Measurements from ENCODE around the gene ID3. TPM values are rescaled to one million over a fixed set of nuclear protein-coding genes. Genes with fewer than 3 reads are reported as not detected.

Gene ID3
- total and polyA plus RNA-seq, 9 of the 15 experiments (the other 6 are each of a cell fraction or from before 2014, with no cell fraction given), result 6.8 to 59.8 (median 23.5) TPM

DNA sequence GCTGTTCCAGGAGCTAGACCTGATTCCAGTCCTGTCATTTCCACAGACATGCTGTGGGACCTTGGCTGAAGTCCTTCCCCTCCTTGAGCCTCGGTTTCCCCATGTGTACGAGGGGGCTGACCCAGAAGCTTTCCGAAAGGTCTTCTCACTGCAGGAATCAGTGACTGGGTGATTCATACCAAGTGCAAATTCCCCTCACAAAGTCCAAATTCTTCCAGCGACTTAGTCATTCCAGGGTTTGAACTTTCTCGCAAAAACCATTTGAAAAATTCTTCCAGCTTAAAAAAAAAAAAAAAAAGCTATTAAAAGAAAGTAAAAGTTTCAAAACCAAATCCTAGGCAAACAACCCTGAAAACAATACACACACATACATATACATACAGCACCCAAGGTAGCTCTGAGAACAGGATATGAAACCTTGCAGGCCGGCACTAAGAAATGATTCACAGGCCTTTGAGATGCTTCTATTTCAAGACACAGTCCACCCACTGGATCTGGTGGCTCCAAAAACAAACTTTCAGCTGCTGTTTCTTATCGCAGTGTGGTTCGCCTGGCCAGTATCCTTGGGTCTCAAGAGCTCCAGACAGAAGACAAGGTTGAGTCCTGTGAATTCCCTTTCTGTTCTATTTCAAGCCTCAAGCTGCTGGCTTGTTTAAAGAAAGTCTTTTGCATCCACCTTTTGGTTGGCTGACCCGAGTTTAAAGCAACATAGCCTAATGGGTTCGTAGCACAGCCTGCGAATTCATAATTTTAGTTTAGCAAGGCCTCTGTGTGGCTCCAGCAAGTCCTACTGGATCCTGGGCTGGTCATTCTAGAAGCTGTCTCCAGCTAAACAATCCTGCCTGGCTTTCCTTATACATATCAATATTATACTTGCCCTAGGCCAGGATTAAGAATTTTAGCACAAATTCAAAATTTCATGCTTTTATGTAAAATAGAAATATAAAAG is 18.0 kb upstream of the ID3 start (continued):
- TF ChIP-seq DPF2 (IDR thresholded peaks at IDR 0.05) (peak; percentile 67), NRF1 (conservative IDR thresholded peaks at IDR 0.05 in 1 of 2, IDR thresholded peaks at IDR 0.05 in 1 of 2) (no peak), ZNF668 (CRISPR knock-in tag; IDR thresholded peaks at IDR 0.05) (no peak), GTF2E2 (tag; IDR thresholded peaks at IDR 0.05) (0 out of 2 replicates have a peak, but pooled peaks have one; percentile 46), ZNF253 (CRISPR knock-in tag; conservative IDR thresholded peaks at IDR 0.05) (no peak), HCFC1 (IDR thresholded peaks at IDR 0.05; ENCODE audit: low read depth, low read length) (no peak)

DNA sequence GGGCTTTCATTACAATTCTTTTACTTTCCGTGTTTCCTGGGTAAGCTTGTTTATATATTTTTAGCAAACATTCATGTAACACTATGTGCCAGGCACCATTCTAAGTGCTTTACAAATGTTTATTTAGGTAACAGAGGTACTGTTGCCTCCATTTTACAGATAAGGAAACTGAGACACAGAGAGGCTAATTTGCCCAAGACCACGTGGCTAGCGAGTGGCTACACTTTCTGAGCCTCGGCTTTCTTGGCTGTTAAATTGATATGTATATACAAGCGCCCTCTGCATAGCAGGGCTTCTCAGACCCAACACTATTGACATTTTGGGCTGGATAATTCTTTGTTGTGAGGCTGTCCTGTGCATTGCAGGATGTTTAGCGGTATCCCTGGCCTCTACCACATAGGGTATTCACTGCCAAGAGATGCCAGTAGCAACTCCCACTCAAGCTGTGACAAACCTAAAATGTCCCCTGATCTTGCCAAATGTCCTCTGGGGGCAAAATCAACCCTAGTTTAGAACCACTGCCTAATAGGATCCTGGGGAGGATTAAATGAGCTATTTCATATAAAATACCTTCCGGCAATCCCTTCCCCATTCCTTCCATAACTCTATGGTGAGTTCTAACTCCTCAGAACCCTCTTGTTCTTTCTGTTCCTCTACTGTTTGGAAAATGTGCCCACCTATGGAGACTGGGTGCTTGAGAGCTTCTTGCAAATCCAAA is 17.2 kb upstream of the ID3 start:
- Histone ChIP-seq H3K4me3 (no peak overlapping the region), H3K9me1 (ENCODE audit: control insufficient read depth, insufficient read depth, low read length) (no peaks in the 10 kb centered on the region), H3K4me1 (replicated peaks in 1 of 2; ENCODE audit: control insufficient read depth in 2 of 2, insufficient read depth in 2 of 2, low read length in 2 of 2) (peaks cover 3 to 10% of the 10 kb centered on the region in 2 experiments), H3K79me2 (ENCODE audit: control insufficient read depth, insufficient read depth, low read length) (no peaks in the 10 kb centered on the region), H3K4me2 (ENCODE audit: insufficient read depth, low read length) (no peak overlapping the region), H3K27me3 (ENCODE audit: control insufficient read depth in 2 of 2, insufficient read depth in 2 of 2, low read length in 2 of 2) (no peaks in the 10 kb centered on the region; a peak in 1 of 5 replicates), H2AFZ (ENCODE audit: low read depth, low read length) (peak overlapping the region; percentile 64), H3K9ac (ENCODE audit: insufficient read depth in 1 of 2, low read depth in 2 of 2, low read length in 2 of 2) (no peak overlapping the region; a peak in 1 of 4 replicates), H3K36me3 (ENCODE audit: control insufficient read depth, insufficient read depth, low read length) (no peaks in the 10 kb centered on the region), H3K27ac (ENCODE audit: extremely low read depth, low read depth, low read length) (no peak overlapping the region), H4K20me1 (replicated peaks; ENCODE audit: control insufficient read depth, insufficient read depth, low read length) (no peaks in the 10 kb centered on the region), H3K9me3 (replicated peaks; ENCODE audit: control insufficient read depth, insufficient read depth, low read depth, low read length) (no peaks in the 10 kb centered on the region)
- 43% methylated on average over 7 of the region's 7 CpGs for WGBS (ENCODE audit: insufficient coverage, low coverage, missing lambda C conversion rate)
- BruUV-seq (replicated peaks), result no TSS peak
- 0 out of 3 replicates have a peak, but pooled peaks have one; percentile 10 for ATAC-seq
- ChIA-PET POLR2A (interaction anchor here (0.8 to 1.7 kb wide), 5 partner anchors 8 to 62 kb away, joined by 3 to 10 read pairs (median 5); no protein-coding TSS in a partner anchor), CTCF (ENCODE audit: low intra/inter-chr PET ratio) (no interaction called here)
- DNase-seq (ENCODE audit: extremely low read depth in 1 of 4, low spot score in 3 of 4), result no peak
- in situ Hi-C loops (cut with MboI), result no loop called here
- no peak for FAIRE-seq
- intact Hi-C loops (cut with micrococcal nuclease), result no loop called here
- TF ChIP-seq, protein P1, sequence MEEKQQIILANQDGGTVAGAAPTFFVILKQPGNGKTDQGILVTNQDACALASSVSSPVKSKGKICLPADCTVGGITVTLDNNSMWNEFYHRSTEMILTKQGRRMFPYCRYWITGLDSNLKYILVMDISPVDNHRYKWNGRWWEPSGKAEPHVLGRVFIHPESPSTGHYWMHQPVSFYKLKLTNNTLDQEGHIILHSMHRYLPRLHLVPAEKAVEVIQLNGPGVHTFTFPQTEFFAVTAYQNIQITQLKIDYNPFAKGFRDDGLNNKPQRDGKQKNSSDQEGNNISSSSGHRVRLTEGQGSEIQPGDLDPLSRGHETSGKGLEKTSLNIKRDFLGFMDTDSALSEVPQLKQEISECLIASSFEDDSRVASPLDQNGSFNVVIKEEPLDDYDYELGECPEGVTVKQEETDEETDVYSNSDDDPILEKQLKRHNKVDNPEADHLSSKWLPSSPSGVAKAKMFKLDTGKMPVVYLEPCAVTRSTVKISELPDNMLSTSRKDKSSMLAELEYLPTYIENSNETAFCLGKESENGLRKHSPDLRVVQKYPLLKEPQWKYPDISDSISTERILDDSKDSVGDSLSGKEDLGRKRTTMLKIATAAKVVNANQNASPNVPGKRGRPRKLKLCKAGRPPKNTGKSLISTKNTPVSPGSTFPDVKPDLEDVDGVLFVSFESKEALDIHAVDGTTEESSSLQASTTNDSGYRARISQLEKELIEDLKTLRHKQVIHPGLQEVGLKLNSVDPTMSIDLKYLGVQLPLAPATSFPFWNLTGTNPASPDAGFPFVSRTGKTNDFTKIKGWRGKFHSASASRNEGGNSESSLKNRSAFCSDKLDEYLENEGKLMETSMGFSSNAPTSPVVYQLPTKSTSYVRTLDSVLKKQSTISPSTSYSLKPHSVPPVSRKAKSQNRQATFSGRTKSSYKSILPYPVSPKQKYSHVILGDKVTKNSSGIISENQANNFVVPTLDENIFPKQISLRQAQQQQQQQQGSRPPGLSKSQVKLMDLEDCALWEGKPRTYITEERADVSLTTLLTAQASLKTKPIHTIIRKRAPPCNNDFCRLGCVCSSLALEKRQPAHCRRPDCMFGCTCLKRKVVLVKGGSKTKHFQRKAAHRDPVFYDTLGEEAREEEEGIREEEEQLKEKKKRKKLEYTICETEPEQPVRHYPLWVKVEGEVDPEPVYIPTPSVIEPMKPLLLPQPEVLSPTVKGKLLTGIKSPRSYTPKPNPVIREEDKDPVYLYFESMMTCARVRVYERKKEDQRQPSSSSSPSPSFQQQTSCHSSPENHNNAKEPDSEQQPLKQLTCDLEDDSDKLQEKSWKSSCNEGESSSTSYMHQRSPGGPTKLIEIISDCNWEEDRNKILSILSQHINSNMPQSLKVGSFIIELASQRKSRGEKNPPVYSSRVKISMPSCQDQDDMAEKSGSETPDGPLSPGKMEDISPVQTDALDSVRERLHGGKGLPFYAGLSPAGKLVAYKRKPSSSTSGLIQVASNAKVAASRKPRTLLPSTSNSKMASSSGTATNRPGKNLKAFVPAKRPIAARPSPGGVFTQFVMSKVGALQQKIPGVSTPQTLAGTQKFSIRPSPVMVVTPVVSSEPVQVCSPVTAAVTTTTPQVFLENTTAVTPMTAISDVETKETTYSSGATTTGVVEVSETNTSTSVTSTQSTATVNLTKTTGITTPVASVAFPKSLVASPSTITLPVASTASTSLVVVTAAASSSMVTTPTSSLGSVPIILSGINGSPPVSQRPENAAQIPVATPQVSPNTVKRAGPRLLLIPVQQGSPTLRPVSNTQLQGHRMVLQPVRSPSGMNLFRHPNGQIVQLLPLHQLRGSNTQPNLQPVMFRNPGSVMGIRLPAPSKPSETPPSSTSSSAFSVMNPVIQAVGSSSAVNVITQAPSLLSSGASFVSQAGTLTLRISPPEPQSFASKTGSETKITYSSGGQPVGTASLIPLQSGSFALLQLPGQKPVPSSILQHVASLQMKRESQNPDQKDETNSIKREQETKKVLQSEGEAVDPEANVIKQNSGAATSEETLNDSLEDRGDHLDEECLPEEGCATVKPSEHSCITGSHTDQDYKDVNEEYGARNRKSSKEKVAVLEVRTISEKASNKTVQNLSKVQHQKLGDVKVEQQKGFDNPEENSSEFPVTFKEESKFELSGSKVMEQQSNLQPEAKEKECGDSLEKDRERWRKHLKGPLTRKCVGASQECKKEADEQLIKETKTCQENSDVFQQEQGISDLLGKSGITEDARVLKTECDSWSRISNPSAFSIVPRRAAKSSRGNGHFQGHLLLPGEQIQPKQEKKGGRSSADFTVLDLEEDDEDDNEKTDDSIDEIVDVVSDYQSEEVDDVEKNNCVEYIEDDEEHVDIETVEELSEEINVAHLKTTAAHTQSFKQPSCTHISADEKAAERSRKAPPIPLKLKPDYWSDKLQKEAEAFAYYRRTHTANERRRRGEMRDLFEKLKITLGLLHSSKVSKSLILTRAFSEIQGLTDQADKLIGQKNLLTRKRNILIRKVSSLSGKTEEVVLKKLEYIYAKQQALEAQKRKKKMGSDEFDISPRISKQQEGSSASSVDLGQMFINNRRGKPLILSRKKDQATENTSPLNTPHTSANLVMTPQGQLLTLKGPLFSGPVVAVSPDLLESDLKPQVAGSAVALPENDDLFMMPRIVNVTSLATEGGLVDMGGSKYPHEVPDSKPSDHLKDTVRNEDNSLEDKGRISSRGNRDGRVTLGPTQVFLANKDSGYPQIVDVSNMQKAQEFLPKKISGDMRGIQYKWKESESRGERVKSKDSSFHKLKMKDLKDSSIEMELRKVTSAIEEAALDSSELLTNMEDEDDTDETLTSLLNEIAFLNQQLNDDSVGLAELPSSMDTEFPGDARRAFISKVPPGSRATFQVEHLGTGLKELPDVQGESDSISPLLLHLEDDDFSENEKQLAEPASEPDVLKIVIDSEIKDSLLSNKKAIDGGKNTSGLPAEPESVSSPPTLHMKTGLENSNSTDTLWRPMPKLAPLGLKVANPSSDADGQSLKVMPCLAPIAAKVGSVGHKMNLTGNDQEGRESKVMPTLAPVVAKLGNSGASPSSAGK (IDR thresholded peaks at IDR 0.05), result peak; percentile 37; the same call in 1 of the 2 replicates
